Peyer's patch (tissue), 4 donors: ENCODE data around the gene CACNA1G.

ENCODE experiments used
- POLR2A ChIP-seq, 2 donors: fragments of 450-650 bp; IDR thresholded peaks; one replicate each; pipeline ENCODE4 v1.5.1; 2017; ENCODE audit warnings: antibody characterized with exemption in 2 of 2, mild to moderate bottlenecking in 2 of 2, moderate library complexity in 2 of 2
- TF ChIP-seq, protein P1 (sequence below), 6 experiments: fragments of 450-650 bp in 4 of 6; fragments of 200-600 bp in 2 of 6; sonication (generic) in 1 of 6; IDR thresholded peaks; one replicate each; pipeline ENCODE4 v1.5.1; 2017 to 2019; ENCODE audit warnings: antibody characterized with exemption in 6 of 6, mild to moderate bottlenecking in 3 of 6, moderate library complexity in 1 of 6

DNA sequence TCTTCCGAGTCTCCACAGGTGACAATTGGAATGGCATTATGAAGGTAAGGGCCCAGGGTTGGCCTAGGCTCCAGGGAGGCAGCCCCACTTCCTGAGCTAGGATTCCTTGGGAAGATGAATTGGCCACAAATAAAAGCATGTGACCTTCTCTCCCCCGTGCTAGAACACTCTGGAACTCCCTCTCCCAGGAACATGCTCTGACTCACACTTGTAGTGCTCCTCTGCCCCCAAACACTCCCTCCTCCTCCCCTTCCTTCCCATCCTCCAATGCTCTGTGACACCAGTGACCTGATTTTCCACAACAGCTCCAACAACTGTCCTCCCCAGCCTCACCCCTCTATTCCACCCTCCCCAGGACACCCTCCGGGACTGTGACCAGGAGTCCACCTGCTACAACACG is 57.8 kb downstream of the CACNA1G start:
- TF ChIP-seq, protein P1, sequence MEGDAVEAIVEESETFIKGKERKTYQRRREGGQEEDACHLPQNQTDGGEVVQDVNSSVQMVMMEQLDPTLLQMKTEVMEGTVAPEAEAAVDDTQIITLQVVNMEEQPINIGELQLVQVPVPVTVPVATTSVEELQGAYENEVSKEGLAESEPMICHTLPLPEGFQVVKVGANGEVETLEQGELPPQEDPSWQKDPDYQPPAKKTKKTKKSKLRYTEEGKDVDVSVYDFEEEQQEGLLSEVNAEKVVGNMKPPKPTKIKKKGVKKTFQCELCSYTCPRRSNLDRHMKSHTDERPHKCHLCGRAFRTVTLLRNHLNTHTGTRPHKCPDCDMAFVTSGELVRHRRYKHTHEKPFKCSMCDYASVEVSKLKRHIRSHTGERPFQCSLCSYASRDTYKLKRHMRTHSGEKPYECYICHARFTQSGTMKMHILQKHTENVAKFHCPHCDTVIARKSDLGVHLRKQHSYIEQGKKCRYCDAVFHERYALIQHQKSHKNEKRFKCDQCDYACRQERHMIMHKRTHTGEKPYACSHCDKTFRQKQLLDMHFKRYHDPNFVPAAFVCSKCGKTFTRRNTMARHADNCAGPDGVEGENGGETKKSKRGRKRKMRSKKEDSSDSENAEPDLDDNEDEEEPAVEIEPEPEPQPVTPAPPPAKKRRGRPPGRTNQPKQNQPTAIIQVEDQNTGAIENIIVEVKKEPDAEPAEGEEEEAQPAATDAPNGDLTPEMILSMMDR (IDR thresholded peaks at IDR 0.05), result no peak
- TF ChIP-seq POLR2A (IDR thresholded peaks at IDR 0.05), result no peak
